NT2/D1 (cell line): ENCODE measurements around the gene SCNM1.
A peak's percentile ranks its signal among the peaks of the same experiment; 100 is the strongest.

Experiments
- DNase-seq: peaks from one replicate; pipeline ENCODE4 v3.0.0-alpha.2; 2011; ENCODE audit warnings: low read depth, low spot score
- H3K27me3 ChIP-seq: 2 replicates; pipeline ENCODE4 v1.6.0; 2011; ENCODE audit warnings: mild to moderate bottlenecking; ENCODE audit not compliant: insufficient read length, insufficient read depth
- H3K36me3 ChIP-seq: 2 replicates; pipeline ENCODE4 v1.6.1; 2011; ENCODE audit warnings: mild to moderate bottlenecking, low read length, mixed read lengths; ENCODE audit not compliant: insufficient read depth, insufficient read length
- H3K4me1 ChIP-seq: 2 replicates; pipeline ENCODE4 v1.5.1; 2011; ENCODE audit not compliant: insufficient read depth, insufficient read length
- H3K4me3 ChIP-seq: 2 replicates; pipeline ENCODE4 v1.5.1; 2011; ENCODE audit warnings: low read depth; ENCODE audit not compliant: insufficient read length
- H3K9ac ChIP-seq: 2 replicates; pipeline ENCODE4 v1.6.0; 2011; ENCODE audit warnings: low read depth; ENCODE audit not compliant: insufficient read length
- H3K9me3 ChIP-seq: 2 replicates; pipeline ENCODE4 v1.5.1; 2011; ENCODE audit warnings: mild to moderate bottlenecking, low read length; ENCODE audit not compliant: insufficient read depth
- SUZ12 ChIP-seq: IDR thresholded peaks from 2 replicates; pipeline ENCODE4 v1.6.1; 2011; ENCODE audit not compliant: insufficient read length, insufficient read depth; ENCODE audit errors: extremely low read depth
- YY1 ChIP-seq: IDR thresholded peaks from 2 replicates; pipeline ENCODE4 v1.6.1; 2011; ENCODE audit not compliant: insufficient read length, insufficient read depth
- ZNF274 ChIP-seq: IDR thresholded peaks from 2 replicates; pipeline ENCODE4 v1.6.1; 2011; ENCODE audit warnings: mild to moderate bottlenecking, low read depth, low read length

SCNM1 gene

GRCh38 chr1:151133018-151133806 is 32.7 kb upstream of the SCNM1 start:
- TF ChIP-seq YY1 (no peak), SUZ12 (no peak), ZNF274 (no peak)
- peaks cover 42% of the 10 kb centered on the region for H3K36me3 ChIP-seq
- peak overlapping the region; percentile 50 for H3K9ac ChIP-seq
- H3K27me3 ChIP-seq = no peaks in the 10 kb centered on the region
- no peak overlapping the region for H3K4me3 ChIP-seq
- no peak for DNase-seq
- H3K9me3 ChIP-seq = no peaks in the 10 kb centered on the region
- peaks cover 25% of the 10 kb centered on the region for H3K4me1 ChIP-seq

- H3K4me3 ChIP-seq = no peak overlapping the region
- no peaks in the 10 kb centered on the region for H3K9me3 ChIP-seq
- no peaks in the 10 kb centered on the region for H3K27me3 ChIP-seq
- no peak overlapping the region for H3K9ac ChIP-seq
- peaks cover 23% of the 10 kb centered on the region for H3K4me1 ChIP-seq
- DNase-seq = no peak
- no peak for TF ChIP-seq ZNF274
- TF ChIP-seq YY1 = no peak
- TF ChIP-seq SUZ12 = no peak
- H3K36me3 ChIP-seq = peaks cover 50% of the 10 kb centered on the region
These were observed 31.5 kb upstream of the SCNM1 start for GRCh38 chr1:151134396-151134795.

DNA sequence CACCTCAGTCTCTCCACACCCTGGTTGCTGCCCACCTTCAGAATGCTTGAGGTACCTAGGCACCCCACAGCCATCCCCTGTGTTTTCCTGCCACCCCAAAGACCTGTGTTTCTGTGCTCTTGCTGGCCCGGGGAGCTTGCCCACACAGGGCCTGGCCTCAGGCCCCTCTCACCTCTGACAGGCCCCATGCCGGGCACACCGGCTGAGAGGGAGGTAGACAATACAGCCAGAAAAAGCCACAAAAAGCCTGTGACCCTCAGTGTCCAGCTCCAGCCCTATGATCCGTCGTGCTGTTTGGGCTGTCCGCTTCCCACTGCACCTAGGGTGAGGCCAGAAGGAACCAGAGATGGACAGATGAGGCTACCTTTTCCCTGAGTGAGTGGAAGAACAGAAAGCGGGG is 31.0 kb upstream of the SCNM1 start:
- H3K4me3 ChIP-seq = no peak overlapping the region
- H3K9me3 ChIP-seq = no peaks in the 10 kb centered on the region
- no peaks in the 10 kb centered on the region for H3K27me3 ChIP-seq
- TF ChIP-seq YY1 (no peak), ZNF274 (no peak), SUZ12 (no peak)
- no peak for DNase-seq
- H3K36me3 ChIP-seq = peaks cover 56% of the 10 kb centered on the region
- H3K9ac ChIP-seq = no peak overlapping the region
- peaks cover 23% of the 10 kb centered on the region for H3K4me1 ChIP-seq

DNA sequence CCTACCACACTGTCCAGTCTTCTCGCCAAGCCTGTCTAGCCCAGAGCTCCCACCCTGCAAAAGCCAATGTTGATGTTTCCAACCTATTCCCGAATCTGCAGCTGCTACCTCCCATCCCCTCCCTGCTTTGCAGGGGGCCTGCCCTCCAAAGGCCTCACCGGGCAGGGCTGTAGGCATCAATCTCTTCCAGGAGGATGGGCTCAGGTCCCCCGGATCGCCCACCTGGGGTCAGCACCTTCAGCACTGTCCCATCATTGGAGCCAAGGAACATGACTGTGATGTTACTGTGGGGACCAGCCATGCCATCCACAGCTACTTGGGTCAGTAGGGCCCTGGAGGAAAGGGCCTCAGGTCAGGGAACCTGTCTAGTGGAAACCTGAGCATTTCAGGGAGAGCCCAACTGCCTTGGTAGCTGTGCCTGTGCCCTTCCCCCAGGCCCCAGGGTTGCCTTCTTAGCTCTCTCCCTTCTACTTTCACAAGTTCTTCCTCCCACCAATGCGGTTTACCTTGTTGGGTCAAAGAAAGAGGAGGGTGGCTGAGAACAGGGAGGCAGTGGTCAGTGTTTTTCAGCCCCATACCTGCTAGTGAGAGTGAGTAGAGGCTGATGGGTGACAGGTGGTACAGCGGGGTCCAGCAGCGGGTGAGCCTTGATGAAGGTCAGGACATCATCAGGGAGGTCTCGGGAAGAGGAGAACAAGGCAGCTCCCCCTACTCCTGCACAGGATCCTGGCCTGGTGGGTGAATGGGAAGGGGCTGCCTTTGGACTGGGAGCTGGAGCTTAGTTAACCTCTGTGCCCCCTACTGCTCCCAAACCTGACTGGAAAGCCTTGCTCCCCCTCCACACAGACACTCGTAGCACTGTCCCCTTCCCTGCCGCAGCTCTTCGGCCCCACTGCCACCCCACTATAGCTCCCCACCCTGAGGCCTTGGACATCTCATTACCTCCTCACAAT is 30.2 kb upstream of the SCNM1 start:
- Histone ChIP-seq H3K4me3 (no peak overlapping the region), H3K9ac (no peak overlapping the region), H3K36me3 (peaks cover 61% of the 10 kb centered on the region), H3K9me3 (no peaks in the 10 kb centered on the region), H3K27me3 (no peaks in the 10 kb centered on the region), H3K4me1 (peaks cover 23% of the 10 kb centered on the region)
- no peak for DNase-seq
- TF ChIP-seq ZNF274 (no peak), YY1 (no peak), SUZ12 (no peak)

- Histone ChIP-seq H3K4me1 (peaks cover 17% of the 10 kb centered on the region), H3K36me3 (peaks cover 68% of the 10 kb centered on the region), H3K9me3 (no peaks in the 10 kb centered on the region), H3K27me3 (no peaks in the 10 kb centered on the region), H3K9ac (no peak overlapping the region), H3K4me3 (no peak overlapping the region)
- DNase-seq = no peak
- TF ChIP-seq ZNF274 (no peak), SUZ12 (no peak), YY1 (no peak)
These were observed 28.2 kb upstream of the SCNM1 start for GRCh38 chr1:151137789-151138188.

DNA sequence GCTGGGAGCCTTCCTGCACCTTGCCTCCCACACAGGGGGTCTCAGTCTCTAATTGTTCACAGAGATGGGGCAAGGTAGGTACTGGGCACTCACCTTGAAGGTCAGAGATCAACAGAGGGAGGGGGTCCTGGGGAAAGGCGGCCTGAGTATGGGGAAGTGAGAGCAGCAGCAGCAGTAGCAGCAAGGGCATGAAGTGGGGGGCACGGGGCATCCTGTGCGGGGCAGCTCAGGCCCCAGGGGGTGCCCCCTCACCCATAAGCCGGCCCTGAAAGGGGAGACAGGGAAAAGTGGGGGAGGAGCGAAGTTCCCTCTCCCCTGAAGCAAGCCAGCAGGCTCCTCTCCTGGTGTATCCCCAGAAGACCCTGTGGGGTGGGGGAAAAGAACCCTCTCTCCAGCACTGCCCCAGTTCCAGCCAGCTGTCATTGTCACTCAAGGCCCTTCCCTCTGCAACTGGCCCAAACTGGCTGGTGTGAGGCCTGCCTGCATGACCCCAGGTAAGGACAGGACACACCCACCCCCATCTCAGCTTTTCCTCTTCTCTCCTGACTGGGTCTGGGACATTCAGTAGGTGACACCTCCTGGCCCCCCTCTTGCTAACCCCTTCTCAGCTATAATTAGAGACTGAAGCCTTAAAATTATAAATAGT is 23.4 kb upstream of the SCNM1 start:
- Histone ChIP-seq H3K36me3 (peaks cover 32% of the 10 kb centered on the region), H3K4me3 (no peak overlapping the region), H3K9ac (peak overlapping the region; percentile 12), H3K9me3 (no peaks in the 10 kb centered on the region), H3K4me1 (peaks cover 35% of the 10 kb centered on the region), H3K27me3 (peaks cover 10% of the 10 kb centered on the region)
- no peak for DNase-seq
- TF ChIP-seq ZNF274 = no peak

- Histone ChIP-seq H3K9ac (peak overlapping the region; percentile 12), H3K36me3 (peaks cover 28% of the 10 kb centered on the region), H3K4me1 (peaks cover 32% of the 10 kb centered on the region), H3K27me3 (peaks cover 10% of the 10 kb centered on the region), H3K4me3 (no peak overlapping the region), H3K9me3 (no peaks in the 10 kb centered on the region)
- TF ChIP-seq YY1 = no peak
- TF ChIP-seq ZNF274 = no peak
- TF ChIP-seq SUZ12 = no peak
- DNase-seq = no peak
These were observed 22.9 kb upstream of the SCNM1 start for GRCh38 chr1:151143057-151143435.
